Right forelimb (tissue), 1 donor: ENCODE measurements around the gene CCDC27.
A peak's percentile ranks its signal among the peaks of the same experiment; 100 is the strongest.

Experiments
- DNase-seq: peaks from one replicate; pipeline ENCODE4 v3.0.0-alpha.2; 2018

CCDC27 gene

GRCh38 chr1:3718764-3719163 is 33.5 kb upstream of the CCDC27 start:
- no peak for DNase-seq

GRCh38 chr1:3721955-3722465 is 30.2 kb upstream of the CCDC27 start:
- DNase-seq: no peak

- no peak for DNase-seq
Observed at GRCh38 chr1:3722846-3723245, 29.4 kb upstream of the CCDC27 start.

- DNase-seq: peak; percentile 82
Observed at GRCh38 chr1:3724416-3725030, 27.7 kb upstream of the CCDC27 start.

GRCh38 chr1:3725366-3725765 is 26.9 kb upstream of the CCDC27 start:
- no peak for DNase-seq

- DNase-seq: no peak
Observed at GRCh38 chr1:3727042-3727824, 25.0 kb upstream of the CCDC27 start.

GRCh38 chr1:3727825-3728776 is 24.1 kb upstream of the CCDC27 start:
- no peak for DNase-seq

- DNase-seq: no peak
Observed at GRCh38 chr1:3729594-3730542, 22.4 kb upstream of the CCDC27 start.

- DNase-seq: no peak
Observed at GRCh38 chr1:3730543-3731247, 21.6 kb upstream of the CCDC27 start.

GRCh38 chr1:3731583-3732433 is 20.4 kb upstream of the CCDC27 start:
- no peak for DNase-seq

GRCh38 chr1:3732434-3733093 is 19.7 kb upstream of the CCDC27 start:
- DNase-seq: no peak

- DNase-seq: no peak
Observed at GRCh38 chr1:3733094-3733882, 19.0 kb upstream of the CCDC27 start.

- DNase-seq: no peak
Observed at GRCh38 chr1:3733883-3734589, 18.2 kb upstream of the CCDC27 start.

GRCh38 chr1:3734602-3735001 is 17.6 kb upstream of the CCDC27 start:
- DNase-seq: no peak

GRCh38 chr1:3735027-3735681 is 17.1 kb upstream of the CCDC27 start:
- DNase-seq: no peak

- DNase-seq: no peak
Observed at GRCh38 chr1:3735688-3736087, 16.6 kb upstream of the CCDC27 start.

- DNase-seq: no peak
Observed at GRCh38 chr1:3736131-3736561, 16.1 kb upstream of the CCDC27 start.

- no peak for DNase-seq
Observed at GRCh38 chr1:3736708-3737107, 15.5 kb upstream of the CCDC27 start.
